Measurements from ENCODE around the gene IER5L.

DNA sequence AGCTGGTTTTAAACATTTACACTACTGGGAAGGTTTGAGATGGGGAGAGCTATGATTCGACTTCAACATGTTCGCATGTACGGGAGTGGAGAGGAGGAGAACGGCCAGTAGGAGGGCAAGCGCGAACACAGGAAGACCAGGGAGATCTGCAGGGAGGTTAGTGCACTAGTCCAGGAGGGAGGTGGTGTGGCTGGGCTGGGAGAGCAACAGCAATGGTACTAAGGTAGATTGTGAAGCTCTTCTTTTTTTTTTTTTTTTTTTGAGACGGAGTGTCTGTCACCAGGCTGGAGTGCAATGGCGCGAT, 16.6 kb downstream of the IER5L start:
- TF ChIP-seq EZH2phosphoT487 (IDR thresholded peaks at IDR 0.05; ENCODE audit: borderline replicate concordance), result no peak
- TF ChIP-seq, protein P1, sequence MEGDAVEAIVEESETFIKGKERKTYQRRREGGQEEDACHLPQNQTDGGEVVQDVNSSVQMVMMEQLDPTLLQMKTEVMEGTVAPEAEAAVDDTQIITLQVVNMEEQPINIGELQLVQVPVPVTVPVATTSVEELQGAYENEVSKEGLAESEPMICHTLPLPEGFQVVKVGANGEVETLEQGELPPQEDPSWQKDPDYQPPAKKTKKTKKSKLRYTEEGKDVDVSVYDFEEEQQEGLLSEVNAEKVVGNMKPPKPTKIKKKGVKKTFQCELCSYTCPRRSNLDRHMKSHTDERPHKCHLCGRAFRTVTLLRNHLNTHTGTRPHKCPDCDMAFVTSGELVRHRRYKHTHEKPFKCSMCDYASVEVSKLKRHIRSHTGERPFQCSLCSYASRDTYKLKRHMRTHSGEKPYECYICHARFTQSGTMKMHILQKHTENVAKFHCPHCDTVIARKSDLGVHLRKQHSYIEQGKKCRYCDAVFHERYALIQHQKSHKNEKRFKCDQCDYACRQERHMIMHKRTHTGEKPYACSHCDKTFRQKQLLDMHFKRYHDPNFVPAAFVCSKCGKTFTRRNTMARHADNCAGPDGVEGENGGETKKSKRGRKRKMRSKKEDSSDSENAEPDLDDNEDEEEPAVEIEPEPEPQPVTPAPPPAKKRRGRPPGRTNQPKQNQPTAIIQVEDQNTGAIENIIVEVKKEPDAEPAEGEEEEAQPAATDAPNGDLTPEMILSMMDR (conservative IDR thresholded peaks at IDR 0.05; ENCODE audit: low read length), result no peak

All from Loucy (cell line).